ENCODE data around the gene TEX52.
"Not testable (repeated sequence)": the region's sequence is repeated elsewhere in the genome, so short reads cannot be mapped to it uniquely, and the experiment has no call there.

The TEX52 gene

GRCh38 chr12:2864198-2864597, 7.4 kb upstream of the TEX52 start:
- Histone ChIP-seq H3K27me3 (replicated peaks; ENCODE audit: insufficient read depth, low read length) (no peaks in the 10 kb centered on the region), H3K9me3 (replicated peaks; ENCODE audit: insufficient read depth, low read length) (no peaks in the 10 kb centered on the region), H3K36me3 (replicated peaks; ENCODE audit: insufficient read depth, low read length) (no peaks in the 10 kb centered on the region; the same call in none of the 2 replicates), H3K9ac (ENCODE audit: low read length) (no peak overlapping the region), H3K4me2 (ENCODE audit: low read depth, low read length) (no peak overlapping the region), H4K20me1 (ENCODE audit: insufficient read depth, low read length) (no peaks in the 10 kb centered on the region), H2AFZ (ENCODE audit: low read length) (no peak overlapping the region), H3K79me2 (ENCODE audit: low read length) (no peaks in the 10 kb centered on the region), H3K4me3 (ENCODE audit: low read length) (no peak overlapping the region), H3F3A (ENCODE audit: insufficient read depth, low read length) (no peaks in the 10 kb centered on the region), H3K27ac (ENCODE audit: low read length) (no peak overlapping the region), H3K4me1 (ENCODE audit: low read length) (no peaks in the 10 kb centered on the region), H3K9me2 (replicated peaks; ENCODE audit: insufficient read depth, low read length) (no peaks in the 10 kb centered on the region)
- TF ChIP-seq, protein P1, sequence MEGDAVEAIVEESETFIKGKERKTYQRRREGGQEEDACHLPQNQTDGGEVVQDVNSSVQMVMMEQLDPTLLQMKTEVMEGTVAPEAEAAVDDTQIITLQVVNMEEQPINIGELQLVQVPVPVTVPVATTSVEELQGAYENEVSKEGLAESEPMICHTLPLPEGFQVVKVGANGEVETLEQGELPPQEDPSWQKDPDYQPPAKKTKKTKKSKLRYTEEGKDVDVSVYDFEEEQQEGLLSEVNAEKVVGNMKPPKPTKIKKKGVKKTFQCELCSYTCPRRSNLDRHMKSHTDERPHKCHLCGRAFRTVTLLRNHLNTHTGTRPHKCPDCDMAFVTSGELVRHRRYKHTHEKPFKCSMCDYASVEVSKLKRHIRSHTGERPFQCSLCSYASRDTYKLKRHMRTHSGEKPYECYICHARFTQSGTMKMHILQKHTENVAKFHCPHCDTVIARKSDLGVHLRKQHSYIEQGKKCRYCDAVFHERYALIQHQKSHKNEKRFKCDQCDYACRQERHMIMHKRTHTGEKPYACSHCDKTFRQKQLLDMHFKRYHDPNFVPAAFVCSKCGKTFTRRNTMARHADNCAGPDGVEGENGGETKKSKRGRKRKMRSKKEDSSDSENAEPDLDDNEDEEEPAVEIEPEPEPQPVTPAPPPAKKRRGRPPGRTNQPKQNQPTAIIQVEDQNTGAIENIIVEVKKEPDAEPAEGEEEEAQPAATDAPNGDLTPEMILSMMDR (IDR thresholded peaks at IDR 0.05; ENCODE audit: low read length), result no peak
- no peak for TF ChIP-seq EZH2phosphoT487 (IDR thresholded peaks at IDR 0.05; ENCODE audit: low read length)
- no peak for TF ChIP-seq EZH2 (optimal IDR thresholded peaks at IDR 0.05; ENCODE audit: low read depth, low read length)
- DNase-seq, result no peak

DNA sequence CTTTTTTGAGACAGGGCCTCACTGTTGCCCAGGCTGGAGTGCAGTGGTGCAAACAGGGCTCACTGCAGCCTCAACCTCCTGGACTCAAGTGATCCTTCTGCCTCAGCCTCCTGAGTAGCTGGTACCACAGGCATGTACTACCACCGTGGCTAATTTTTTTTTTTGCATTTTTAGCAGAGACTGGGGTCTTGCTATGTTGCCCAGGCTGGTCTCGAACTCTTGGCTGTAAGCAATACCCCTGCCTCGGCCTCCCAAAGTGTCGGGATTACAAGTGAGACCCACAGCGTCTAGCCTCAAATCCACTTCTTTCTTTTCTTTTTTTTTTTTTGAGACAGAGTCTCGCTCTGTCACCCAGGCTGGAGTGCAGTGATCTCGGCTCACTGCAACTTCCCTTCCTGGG, 6.6 kb upstream of the TEX52 start:
- not testable (repeated sequence) for H3K4me2 ChIP-seq (ENCODE audit: low read depth, low read length); H3K9me3 ChIP-seq (replicated peaks; ENCODE audit: insufficient read depth, low read length); H2AFZ ChIP-seq (ENCODE audit: low read length); H4K20me1 ChIP-seq (ENCODE audit: insufficient read depth, low read length); H3K36me3 ChIP-seq (replicated peaks; ENCODE audit: insufficient read depth, low read length); H3K9me2 ChIP-seq (replicated peaks; ENCODE audit: insufficient read depth, low read length); H3K9ac ChIP-seq (ENCODE audit: low read length); H3K27me3 ChIP-seq (replicated peaks; ENCODE audit: insufficient read depth, low read length); H3K27ac ChIP-seq (ENCODE audit: low read length); H3K4me1 ChIP-seq (ENCODE audit: low read length); H3K79me2 ChIP-seq (ENCODE audit: low read length); H3F3A ChIP-seq (ENCODE audit: insufficient read depth, low read length); DNase-seq; H3K4me3 ChIP-seq (ENCODE audit: low read length)

DNA sequence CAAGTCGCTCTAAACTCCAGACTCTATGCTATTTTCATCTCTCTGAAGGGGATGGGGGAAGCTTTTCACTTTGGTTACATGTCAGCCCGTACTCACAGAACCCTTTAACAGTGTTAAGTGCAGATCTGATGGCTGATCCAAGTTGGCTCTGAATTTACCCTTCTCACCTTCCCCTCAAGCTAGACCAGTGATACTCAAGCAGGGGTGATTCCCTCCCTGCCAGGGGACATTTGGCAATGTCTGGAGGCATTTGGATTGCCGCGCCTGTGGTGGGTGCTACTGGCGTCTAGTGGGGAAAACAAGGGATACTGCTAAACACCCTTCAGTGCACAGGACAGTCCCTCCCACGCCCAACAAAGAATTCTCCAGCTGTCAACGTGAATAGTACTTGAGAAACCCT, 6.0 kb upstream of the TEX52 start:
- no peak overlapping the region for H3K4me2 ChIP-seq (ENCODE audit: low read depth, low read length)
- no peaks in the 10 kb centered on the region for H3K9me2 ChIP-seq (replicated peaks; ENCODE audit: insufficient read depth, low read length)
- no peak for DNase-seq
- H3K4me3 ChIP-seq (ENCODE audit: low read length), result no peak overlapping the region
- TF ChIP-seq EZH2phosphoT487 (IDR thresholded peaks at IDR 0.05; ENCODE audit: low read length) (no peak), EZH2 (optimal IDR thresholded peaks at IDR 0.05; ENCODE audit: low read depth, low read length) (no peak)
- TF ChIP-seq, protein P1 (IDR thresholded peaks at IDR 0.05; ENCODE audit: low read length), result no peak
- no peaks in the 10 kb centered on the region for H3K79me2 ChIP-seq (ENCODE audit: low read length)
- H3K9me3 ChIP-seq (replicated peaks; ENCODE audit: insufficient read depth, low read length), result no peaks in the 10 kb centered on the region
- no peaks in the 10 kb centered on the region for H4K20me1 ChIP-seq (ENCODE audit: insufficient read depth, low read length)
- H3K4me1 ChIP-seq (ENCODE audit: low read length), result no peaks in the 10 kb centered on the region
- H3K27ac ChIP-seq (ENCODE audit: low read length), result no peak overlapping the region
- no peak overlapping the region for H3K9ac ChIP-seq (ENCODE audit: low read length)
- no peaks in the 10 kb centered on the region for H3K27me3 ChIP-seq (replicated peaks; ENCODE audit: insufficient read depth, low read length)
- H3K36me3 ChIP-seq (replicated peaks; ENCODE audit: insufficient read depth, low read length), result no peaks in the 10 kb centered on the region; the same call in 1 of the 2 replicates
- H3F3A ChIP-seq (ENCODE audit: insufficient read depth, low read length), result 0 out of 2 replicates have a peak, but pooled peaks cover under 1% of the 10 kb centered on the region
- H2AFZ ChIP-seq (ENCODE audit: low read length), result no peak overlapping the region

- Histone ChIP-seq H2AFZ (ENCODE audit: low read length) (no peak overlapping the region), H3F3A (ENCODE audit: insufficient read depth, low read length) (peaks cover 3% of the 10 kb centered on the region; the same call in 1 of the 2 replicates), H3K27ac (ENCODE audit: low read length) (no peak overlapping the region), H3K4me1 (ENCODE audit: low read length) (no peaks in the 10 kb centered on the region), H3K4me2 (ENCODE audit: low read depth, low read length) (no peak overlapping the region), H4K20me1 (ENCODE audit: insufficient read depth, low read length) (no peaks in the 10 kb centered on the region), H3K9me2 (replicated peaks; ENCODE audit: insufficient read depth, low read length) (no peaks in the 10 kb centered on the region), H3K9ac (ENCODE audit: low read length) (no peak overlapping the region), H3K4me3 (ENCODE audit: low read length) (no peak overlapping the region), H3K9me3 (replicated peaks; ENCODE audit: insufficient read depth, low read length) (no peaks in the 10 kb centered on the region), H3K79me2 (ENCODE audit: low read length) (no peaks in the 10 kb centered on the region), H3K27me3 (replicated peaks; ENCODE audit: insufficient read depth, low read length) (no peaks in the 10 kb centered on the region), H3K36me3 (replicated peaks; ENCODE audit: insufficient read depth, low read length) (no peaks in the 10 kb centered on the region)
- TF ChIP-seq, protein P1 (IDR thresholded peaks at IDR 0.05; ENCODE audit: low read length), result no peak
- TF ChIP-seq EZH2phosphoT487 (IDR thresholded peaks at IDR 0.05; ENCODE audit: low read length) (no peak), EZH2 (optimal IDR thresholded peaks at IDR 0.05; ENCODE audit: low read depth, low read length) (no peak)
- DNase-seq, result no peak
These were observed 3.3 kb upstream of the TEX52 start for GRCh38 chr12:2860170-2860569.
